Activated CD4-positive, alpha-beta T cell treated with anti-CD3 and anti-CD28 coated beads, Interleukin-10, Interleukin-2, amounts not matched to agents 100 ng/mL and 50 ng/mL, durations not matched to agents 16 hours and 8 hours (primary cell): ENCODE measurements around the gene SLC12A2.

Source experiments
- DNase-seq: peaks from one replicate; pipeline ENCODE4 v3.0.0-alpha.2; 2020

The SLC12A2 gene

DNA sequence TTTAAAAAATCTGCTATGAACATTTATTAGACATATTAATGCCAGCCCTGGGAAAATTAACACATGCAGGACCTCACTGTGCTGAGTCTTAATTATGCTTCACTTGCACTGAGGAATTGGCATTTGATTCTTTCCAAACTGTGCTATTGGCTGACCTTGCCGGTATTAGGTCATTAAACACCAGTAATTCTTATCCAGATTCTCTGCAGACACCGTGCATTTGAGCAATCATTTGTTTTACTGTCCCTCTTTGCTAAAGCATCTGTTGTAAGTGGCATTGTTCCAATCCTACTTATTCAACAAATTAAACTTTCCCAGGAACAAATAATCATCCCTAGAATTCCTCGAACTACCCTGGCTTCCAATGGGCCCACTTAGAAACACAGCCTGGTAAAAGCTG, 145.0 kb downstream of the SLC12A2 start:
- DNase-seq: no peak

GRCh38 chr5:128234928-128235641, 151.5 kb downstream of the SLC12A2 start:
- no peak for DNase-seq

GRCh38 chr5:128236334-128236733, 152.8 kb downstream of the SLC12A2 start:
- DNase-seq: no peak

GRCh38 chr5:128237000-128237399, 153.4 kb downstream of the SLC12A2 start:
- DNase-seq: no peak

- no peak for DNase-seq
Measured at GRCh38 chr5:128237546-128237945, 154.0 kb downstream of the SLC12A2 start.
